Activated CD4-positive, alpha-beta T cell treated with anti-CD3 and anti-CD28 coated beads for 1 hour (primary cell): ENCODE data around the gene DAP.
"Not testable (repeated sequence)": the region's sequence is repeated elsewhere in the genome, so short reads cannot be mapped to it uniquely, and the experiment has no call there.

ENCODE experiments used
- DNase-seq: peaks from one replicate; pipeline ENCODE4 v3.0.0-alpha.2; 2020

Gene DAP

DNA sequence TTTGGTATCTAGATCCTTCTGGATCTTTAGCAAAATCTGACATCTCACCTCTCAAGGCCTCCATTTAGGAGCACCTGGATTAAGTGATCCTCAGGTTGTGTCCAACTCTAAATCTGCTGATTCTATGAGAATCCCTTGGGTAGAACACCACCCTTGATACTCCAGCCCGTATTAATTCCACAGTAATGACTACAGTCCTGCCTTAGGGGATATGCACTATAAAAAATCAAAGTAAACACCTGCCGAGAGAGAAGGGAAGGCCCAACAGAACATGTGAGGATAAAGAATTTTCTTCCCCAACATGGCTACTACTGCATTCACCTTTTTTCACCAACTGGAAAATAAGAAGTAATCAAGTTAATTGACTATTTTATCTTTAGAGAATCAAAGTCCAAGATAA lies 27.6 kb downstream of the DAP start:
- no peak for DNase-seq

DNA sequence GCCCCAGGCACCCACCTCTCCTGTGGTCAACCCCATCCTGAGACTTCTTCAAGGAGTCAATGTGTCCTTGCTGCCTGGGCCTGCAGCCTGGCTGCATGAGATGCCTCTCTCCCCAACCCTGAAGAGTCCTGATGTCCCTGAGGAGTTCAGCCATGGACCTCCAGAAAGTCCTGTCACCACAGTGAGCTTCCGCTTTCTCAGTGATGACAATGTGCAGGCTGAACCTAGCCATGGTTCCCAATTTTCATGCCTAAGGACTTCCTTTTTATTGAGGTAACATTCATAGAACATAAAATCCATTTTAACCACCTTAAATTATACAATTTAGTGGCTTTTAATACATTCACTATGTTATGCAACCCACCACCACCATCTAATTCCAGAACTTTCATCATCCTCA lies 29.1 kb downstream of the DAP start:
- no peak for DNase-seq

DNA sequence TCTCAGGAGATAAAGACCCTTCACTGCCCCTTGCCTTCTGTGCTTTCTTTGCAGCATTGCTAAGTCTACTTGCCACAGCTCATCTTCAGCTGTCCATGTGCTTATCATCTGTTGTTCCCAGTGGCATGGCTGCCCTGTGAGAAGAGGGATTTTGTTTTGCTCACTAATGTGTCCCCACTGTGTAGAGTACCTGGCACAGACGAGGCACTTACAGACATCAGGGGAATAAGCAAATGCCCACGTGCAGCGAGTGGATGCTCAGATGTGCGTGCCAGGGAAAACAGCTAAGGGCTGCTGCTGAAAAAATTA lies 31.0 kb downstream of the DAP start:
- no peak for DNase-seq

DNA sequence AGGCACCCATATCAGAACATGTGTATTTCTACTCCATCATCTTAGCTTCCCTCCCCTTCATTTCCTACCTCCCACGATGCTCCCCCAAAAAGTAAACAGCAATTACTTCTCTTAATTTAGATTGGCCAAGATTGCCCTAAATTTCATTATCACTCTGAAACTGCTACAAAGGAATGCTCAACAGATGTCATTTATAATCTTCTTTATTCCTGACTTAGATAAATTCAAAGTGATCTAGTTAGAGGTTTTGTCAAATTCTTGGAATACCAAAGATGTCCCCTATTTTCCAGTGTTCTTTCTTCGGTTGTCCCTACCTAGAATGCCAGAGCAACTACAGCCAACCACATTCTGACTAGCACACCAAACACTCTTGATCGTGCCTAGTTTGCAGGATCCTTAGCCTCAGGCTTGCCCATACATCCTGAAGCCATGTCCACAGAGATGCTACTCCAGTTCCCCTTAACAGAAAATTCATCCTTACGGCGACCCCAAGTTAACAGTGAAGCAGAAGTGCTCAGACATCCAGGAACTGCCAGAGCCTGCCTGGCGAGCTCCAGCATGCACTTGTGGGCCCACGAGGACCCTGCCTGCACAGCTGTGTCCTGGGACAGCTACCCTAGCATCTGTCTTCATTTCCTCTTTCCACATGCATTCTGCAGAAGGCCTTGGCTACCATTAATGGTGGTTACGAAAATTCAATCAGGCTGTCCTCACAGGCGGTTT lies 31.6 kb downstream of the DAP start:
- DNase-seq = no peak

DNA sequence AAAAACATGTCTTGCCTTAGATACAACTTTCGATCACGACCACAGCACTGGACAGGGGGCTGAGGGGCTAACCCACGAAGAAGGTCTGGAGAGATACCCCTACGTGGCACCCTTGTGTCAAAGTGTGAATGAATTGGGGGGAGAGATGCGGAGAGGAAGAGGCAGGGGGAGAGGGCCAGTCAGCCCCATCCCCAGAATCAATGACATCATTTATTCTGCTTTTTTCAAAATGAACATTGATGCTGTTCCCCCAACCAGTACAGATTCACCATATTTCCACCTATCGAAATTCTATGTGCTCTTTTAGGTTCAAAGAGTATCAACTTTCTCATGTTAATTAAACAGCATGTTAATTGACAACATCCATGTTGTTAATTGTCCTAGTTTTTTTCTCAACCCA lies 32.4 kb downstream of the DAP start:
- no peak for DNase-seq

DNA sequence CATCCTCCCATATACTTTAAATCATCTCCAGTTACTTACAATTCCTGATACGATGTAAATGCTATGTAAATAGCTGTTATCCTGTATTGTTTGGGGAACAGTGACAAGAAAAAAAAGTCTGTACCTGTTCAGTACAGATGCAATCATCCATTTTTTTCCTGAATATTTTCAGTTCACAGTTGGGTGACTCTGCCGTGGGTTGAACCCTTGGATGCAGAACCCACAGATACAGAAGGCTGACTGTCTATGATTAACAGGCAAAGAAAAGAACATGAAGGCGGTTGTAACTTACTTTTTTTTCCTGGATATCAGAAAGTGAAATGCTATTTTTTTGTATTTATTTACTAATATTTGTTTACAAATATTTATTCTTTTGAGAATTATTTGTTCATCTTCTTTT lies 33.2 kb downstream of the DAP start:
- no peak for DNase-seq

DNA sequence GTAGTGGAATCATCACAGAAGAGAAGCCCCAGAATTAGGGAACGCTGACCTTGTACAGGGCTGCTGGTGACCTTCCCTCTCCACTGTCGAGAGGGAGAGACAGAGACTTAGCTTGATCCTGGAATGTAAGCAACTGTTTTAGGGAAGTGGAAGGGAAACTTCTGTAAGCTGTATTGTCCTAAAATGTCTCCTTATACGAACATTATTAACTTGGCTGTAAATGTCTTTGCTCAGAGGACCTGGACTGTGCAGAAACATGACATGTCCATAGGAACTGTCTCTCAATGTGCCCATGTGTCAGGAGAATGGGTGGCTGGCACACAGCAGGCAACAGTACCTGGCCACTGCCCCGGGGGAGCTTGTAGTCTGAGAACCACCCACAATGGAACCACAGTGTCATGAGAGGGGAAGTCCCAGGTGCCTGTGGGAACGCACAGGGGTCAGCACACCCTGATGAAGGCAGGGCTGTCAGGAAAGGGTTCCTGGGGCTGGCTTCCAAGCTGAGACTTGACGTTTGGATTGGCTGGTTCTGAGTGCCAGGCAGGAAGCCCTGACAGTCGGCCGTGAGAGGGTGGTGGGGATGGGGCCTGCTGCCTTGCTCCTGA lies 34.0 kb downstream of the DAP start:
- DNase-seq = no peak

DNA sequence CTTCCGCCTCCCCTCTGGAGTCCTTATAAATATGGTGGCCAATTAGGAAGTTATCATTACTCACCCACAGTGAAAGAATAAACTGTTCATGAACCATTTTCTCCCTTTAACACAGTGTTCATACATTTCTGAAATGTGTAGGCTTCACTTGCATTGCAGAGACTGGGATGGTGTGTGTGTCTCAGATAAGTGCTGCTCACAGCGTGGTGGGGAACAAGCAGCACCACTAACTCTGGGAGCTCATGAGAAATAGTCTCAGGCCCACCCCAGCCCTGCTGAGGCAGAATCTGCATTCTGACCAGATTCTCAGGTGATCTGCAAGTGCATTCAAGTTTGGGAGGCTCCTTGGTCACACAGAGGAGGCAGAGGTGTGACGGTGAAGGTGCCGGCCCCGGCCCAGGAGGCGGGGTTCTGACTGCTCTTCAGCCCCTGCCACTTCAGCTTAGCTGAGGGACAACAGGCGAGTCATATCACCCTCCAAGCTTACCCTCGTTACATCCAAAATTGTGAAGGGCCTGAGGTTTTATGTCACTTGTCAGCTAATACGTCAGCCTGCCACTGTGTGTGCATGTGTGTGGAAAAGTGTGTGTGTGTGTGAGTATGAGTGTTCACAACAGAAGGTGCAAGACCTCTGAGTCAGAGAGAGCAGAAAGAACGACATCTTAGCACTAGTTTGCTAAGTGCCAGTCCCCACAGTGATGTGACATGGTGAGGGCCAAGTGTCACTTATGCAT lies 34.7 kb downstream of the DAP start:
- DNase-seq = no peak

DNA sequence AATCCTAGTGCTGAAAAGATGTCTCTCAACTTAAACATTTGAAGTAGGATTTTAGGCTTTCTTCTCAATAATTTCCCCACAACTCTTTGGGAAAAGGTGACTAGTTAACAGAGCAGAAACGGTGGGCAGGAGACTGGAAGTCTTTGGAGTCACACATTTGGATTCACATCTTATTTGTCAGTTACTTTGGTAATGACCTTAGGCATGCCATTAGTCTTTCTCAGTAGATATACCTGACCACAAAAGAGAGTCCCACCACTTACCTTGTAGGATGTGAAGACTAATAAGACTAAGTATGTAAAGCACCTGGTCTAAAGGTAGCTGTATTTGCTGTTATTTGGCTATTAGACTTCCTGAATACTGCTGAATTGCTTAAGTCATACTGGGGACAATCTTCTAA lies 35.4 kb downstream of the DAP start:
- DNase-seq = no peak

DNA sequence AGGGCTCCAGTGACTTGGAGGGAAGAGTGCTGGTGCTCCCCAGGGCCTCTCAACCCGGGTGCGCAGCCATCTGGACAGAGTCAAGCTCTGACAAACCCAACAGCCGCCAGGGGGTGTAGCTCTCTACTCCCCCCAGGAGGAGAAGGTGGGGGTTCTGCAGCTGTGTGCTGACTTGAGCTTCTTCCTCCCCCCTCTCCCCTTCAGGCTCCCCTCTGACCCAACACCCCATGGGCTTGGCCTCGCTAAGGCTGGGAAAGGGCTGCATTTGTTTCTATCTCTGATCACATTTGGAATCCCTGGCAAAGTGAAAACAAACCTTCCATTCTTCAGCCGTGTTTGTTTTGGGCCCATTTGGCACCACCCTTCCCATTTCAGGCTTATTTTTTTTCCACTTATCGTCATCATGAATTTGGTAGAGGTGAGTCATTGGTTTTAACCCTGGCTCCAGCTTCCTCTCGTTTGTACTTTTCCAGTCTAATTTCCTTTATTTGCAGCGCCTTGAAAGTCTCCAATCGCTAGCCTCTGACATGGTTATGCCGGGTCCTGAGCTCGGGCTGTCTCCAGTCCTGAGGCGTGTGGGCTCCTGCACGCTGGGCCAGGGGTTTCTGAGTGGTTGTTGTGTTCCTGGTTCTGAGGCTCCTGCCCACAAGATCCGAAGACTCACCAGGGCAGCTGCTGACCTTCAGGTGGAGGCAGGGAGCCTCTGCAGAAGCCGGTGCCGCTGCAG lies 36.1 kb downstream of the DAP start:
- DNase-seq = no peak

DNA sequence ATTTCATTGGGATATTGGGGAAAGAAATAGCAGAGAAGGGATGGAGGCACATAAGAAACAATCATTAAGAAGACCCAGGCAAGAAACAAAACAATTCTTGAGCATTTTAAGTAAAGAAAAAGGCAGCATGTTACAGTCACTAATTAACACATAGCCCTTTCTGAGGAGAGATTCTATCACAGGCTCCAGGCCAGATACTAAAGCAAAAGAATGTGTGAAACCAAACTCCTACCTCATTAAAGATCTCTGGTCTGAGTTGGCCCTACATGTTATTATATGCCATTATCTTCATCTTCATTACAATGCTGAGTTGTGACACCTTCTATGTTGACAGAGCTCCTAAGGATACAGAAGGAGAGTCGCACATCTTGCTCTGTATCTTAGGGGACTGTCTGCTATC lies 37.5 kb downstream of the DAP start:
- DNase-seq = no peak

DNA sequence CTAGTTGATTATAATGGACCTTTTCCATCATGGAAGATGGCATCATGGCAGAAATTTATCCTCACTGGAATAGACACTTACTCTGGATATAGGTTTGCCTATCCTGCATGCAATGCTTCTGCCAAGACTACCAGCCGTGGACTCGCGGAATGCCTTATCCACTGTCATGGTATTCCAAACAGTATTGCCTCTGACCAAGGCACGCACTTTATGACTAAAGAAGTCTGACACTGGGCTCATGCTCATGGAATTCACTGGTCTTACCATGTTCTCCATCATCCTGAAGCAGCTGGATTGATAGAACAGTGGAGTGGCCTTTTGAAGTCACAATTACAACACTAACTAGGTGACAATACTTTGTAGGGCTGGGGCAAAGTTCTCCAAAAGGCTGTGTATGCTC lies 40.3 kb downstream of the DAP start:
- not testable (repeated sequence) for DNase-seq

DNA sequence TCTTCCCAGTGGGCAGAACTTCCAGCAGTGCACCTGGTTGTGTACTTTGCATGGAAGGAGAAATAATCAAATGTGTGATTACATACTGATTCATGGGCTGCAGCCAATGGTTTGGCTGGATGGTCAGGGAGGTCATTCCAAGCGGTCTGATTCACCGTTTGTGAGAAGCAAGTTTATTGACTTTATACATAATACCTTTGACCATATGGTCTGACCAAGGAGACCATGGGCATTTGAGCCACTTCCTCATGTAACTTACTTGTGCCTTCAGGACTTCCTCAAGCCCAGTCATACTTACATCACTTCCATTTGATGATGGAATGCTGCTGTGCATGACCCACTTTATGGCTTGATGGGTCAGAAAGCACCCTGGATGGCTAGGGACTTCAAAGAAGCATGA lies 41.1 kb downstream of the DAP start:
- DNase-seq = no peak

DNA sequence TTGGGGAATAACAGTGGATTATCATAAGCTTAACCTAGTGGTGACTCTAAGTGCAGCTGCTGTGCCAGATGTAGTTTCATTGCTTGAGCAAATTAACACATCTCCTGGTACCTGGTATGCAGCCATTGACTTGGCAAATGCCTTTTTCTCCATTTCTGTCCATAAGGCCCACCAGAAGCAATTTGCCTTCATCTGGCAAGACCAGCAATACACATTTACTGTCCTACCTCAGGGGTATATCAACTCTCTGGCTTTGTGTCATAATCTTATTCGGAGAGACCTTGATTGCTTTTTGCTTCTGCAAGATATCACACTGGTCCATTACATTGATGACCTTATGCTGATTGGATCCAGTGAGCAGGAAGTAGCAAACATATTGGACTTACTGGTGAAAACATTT lies 42.4 kb downstream of the DAP start:
- DNase-seq = not testable (repeated sequence)

DNA sequence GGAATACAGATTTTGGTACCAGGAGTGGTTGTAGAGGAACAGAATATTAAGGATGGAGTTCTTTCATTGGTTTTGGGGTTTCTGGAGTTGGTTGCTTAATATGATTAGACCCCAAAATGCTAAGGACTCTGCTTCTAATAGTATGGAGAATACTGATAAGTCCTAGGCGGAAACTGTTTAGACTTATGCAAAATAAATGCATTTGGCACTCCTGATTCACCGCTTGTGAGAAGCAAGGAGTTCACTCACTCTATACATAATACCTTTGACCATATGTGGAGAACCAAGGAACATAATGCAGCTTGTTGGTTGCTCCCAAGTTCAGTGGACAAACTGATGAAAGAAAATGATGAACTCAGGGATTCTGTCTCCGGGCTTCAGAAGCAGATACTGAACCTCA lies 44.2 kb downstream of the DAP start:
- not testable (repeated sequence) for DNase-seq

DNA sequence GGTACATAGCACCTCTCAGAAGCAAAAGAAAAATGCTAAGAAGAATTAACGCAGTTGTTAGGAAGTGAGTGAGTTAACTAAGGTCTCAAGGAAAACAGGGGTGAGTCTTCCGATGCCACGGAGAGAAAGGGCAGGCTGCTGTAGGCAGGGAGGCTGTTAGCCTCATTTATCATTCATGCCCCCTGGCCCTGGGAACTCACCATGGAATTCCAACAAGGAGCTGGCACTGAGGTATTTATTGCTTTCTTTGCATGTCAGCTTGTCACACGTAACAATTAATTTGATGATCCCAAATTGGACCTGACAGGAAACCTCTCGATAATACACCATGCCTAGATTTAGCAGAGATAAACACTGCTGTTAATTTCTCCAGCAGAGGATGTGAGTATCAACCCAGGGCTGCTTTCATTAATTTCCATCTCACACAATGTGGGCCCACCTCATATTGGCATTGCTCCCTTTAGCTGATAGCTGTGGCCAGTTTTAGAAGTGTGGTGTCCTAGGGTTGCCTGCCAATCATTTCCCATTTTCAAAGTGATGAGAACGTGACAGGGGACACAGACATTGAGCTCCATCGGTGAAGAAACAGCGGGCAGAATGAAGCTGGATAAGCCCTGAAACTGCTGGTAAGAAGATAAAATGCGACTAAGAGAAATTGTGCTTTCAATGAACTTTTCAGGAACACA lies 45.3 kb downstream of the DAP start:
- DNase-seq = no peak

DNA sequence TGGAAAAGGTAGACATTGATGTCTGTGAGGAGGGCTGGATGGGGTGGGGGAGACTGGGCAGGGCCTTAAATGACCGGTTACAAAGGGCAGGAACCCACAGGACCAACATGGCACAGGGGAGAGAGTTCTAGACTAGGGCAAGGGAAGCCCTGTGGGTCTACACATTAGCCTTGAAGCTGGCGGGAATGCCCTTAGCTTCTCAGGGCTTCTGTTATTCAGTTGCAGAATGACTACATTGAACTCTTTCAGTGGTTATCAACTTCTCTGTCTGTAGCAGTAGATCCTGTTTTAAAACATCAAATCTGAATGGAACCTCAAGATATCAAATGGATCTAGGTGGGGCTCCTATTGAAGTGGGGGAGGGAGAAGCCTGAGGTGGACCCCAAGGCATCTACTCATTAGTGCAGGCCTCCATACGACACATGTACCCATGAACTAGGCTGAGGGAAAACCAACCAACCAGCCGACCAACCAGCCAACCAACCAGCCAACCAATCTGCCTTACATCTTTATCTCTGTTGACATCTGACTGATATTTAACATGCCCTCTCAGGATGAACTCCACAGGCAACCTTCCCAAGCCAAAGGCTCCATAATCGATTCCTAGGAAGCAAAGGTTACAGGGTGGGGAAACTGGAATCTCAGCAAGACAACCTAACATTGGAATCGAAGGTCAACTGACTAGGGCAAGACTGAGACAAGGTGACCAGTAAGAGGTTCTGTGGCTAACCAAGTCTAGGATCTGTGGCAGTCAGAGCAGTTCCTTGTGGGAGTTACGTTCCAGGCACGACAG lies 48.3 kb downstream of the DAP start:
- no peak for DNase-seq

DNA sequence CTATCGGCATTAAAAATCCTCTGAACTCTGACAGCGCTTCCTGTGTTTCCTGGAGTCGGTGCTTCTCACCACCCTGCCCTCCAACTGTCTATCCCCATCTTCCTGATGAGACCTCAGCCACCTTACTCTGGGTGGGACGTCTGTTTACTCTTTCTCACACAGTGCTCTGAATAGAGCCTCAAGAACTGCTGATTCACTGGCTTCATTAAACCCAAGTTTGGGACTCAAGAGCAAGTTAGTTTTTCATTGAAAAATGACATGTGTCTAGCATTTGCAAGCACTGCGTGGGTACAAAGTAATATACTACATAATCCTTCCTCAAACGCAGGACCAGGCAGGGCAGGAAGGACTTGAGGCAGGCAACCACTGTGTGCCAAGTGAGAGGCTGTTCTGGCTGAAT lies 49.5 kb downstream of the DAP start:
- no peak for DNase-seq

DNA sequence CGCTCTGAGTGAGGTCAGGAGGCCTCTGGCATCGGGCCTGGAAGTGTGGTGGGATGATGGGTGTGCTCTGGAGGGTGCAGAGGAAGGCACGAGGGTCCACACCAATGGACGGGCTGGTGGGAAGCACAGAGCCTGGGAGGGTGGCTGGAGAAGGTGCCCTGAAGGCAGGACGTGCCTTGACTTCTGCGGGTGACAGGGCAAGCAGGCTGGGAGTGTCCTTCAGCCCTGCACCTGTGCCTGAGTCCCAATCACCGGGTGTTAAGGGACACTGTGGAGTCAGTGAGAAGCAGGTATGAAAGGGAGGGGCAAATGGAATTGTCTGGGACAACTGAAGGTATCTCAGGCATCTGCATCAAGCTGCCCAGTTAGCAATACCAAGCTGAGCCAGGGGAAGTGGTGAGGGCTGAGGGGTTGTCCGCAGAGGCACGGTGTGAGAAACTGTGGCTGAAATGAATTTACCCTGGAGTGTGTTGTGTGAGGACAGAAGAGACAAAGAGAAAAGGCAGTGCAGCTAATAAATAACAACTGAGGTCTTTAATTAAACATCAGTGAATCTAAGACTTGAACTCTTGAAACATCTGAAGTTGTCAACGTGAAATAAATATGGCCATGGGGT lies 50.4 kb downstream of the DAP start:
- no peak for DNase-seq

DNA sequence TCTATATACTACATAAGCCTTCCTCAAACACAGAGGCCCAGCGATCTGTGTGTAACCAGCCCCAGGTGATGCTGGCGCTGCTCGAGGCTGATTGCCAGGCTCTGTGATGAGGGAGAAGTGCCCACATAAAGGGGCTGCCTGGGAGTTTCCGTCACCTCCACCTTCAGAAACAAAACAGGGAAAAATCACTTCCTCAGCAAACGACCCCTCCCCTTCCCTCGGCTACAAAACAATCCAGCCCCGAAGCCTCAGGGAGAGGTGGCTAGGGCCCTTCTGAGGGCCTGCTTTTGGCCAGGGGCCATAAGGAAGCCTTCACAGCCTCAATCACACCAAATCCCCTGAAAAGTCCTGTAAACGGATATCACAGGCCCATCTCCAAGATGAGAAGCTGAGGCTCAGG lies 51.1 kb downstream of the DAP start:
- no peak for DNase-seq

DNA sequence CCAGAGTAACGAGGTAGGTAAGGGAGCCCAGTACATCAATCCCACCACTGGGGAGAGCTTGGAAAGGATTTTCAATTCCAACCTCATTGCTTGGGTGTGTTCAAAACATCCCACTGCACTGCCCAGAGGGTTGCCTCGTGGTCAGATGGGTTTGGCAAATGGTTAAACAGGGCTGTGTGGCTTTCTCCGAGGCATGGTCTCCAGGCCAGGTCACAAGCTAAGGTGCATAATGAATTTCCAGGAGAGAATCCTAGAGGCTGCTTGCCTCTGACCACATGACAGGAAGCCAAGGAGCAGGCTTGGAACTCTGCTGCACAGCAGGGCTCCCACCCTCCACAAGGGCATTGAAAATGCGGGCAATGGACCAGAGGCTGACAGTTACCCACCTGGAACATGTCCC lies 51.6 kb downstream of the DAP start:
- no peak for DNase-seq
